ENCODE data around the gene CTNND2. TPM values are rescaled to one million over a fixed set of nuclear protein-coding genes. Genes with fewer than 3 reads are reported as not detected.

The CTNND2 gene
- total RNA-seq, 1 donor from 2014 or later: 40.0 TPM

DNA sequence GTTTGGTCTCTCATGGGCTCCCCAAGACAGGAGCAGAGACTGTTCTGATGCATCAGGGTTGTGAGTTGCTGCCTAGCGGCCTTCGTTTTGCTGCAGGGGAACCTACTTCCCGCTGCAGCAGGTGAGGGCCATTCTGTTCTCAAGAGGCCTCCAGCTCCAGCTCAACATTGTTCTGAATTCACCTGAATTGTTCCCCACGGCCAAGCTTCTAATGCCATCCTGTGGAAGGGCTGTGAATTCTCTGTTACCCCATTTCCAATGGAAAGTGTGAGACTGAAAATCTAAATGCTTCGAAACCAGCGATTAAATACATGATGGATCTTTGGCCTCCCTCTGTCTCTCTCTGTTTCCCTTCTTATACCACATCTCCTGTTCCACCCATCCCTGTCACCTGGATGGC, 794.1 kb downstream of the CTNND2 start:
- TF ChIP-seq, protein P1, sequence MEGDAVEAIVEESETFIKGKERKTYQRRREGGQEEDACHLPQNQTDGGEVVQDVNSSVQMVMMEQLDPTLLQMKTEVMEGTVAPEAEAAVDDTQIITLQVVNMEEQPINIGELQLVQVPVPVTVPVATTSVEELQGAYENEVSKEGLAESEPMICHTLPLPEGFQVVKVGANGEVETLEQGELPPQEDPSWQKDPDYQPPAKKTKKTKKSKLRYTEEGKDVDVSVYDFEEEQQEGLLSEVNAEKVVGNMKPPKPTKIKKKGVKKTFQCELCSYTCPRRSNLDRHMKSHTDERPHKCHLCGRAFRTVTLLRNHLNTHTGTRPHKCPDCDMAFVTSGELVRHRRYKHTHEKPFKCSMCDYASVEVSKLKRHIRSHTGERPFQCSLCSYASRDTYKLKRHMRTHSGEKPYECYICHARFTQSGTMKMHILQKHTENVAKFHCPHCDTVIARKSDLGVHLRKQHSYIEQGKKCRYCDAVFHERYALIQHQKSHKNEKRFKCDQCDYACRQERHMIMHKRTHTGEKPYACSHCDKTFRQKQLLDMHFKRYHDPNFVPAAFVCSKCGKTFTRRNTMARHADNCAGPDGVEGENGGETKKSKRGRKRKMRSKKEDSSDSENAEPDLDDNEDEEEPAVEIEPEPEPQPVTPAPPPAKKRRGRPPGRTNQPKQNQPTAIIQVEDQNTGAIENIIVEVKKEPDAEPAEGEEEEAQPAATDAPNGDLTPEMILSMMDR (conservative IDR thresholded peaks at IDR 0.05): no peak
- Mint-ChIP-seq H3K4me1 (peaks cover 19% of the 10 kb centered on the region), H3K27me3 (ENCODE audit: low read depth) (no peaks in the 10 kb centered on the region), H3K27ac (ENCODE audit: unreplicated experiment) (no peak overlapping the region), H3K9me3 (no peaks in the 10 kb centered on the region), H3K4me3 (no peak overlapping the region), H3K36me3 (ENCODE audit: low read depth) (no peaks in the 10 kb centered on the region)
- DNase-seq (ENCODE audit: low read depth, low spot score): no peak

DNA sequence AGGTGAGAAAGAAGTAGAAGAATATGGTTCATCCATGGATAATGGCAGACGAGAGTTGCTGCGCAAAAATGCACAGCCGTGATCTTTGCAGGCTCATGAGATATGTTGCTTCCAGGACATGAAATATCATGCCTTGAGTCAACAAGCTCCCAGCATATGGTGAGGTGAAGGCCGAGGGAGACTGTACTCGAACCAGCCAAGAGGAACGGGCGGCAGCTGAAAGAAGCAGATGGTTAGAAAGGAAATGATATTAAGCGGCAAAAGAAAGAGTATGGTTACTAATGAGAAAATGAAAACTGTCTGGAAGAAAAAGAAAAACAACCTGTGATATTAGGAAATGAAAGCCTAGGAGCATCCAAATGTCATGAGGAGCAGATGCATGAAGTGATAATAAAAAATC, 798.5 kb downstream of the CTNND2 start:
- no peaks in the 10 kb centered on the region for H3K36me3 Mint-ChIP-seq (ENCODE audit: low read depth)
- no peak overlapping the region for H3K27ac Mint-ChIP-seq (ENCODE audit: unreplicated experiment)
- TF ChIP-seq, protein P1 (conservative IDR thresholded peaks at IDR 0.05): no peak
- no peak for DNase-seq (ENCODE audit: low read depth, low spot score)
- no peaks in the 10 kb centered on the region for H3K9me3 Mint-ChIP-seq
- peaks cover 30% of the 10 kb centered on the region for H3K4me1 Mint-ChIP-seq
- no peaks in the 10 kb centered on the region for H3K27me3 Mint-ChIP-seq (ENCODE audit: low read depth)
- H3K4me3 Mint-ChIP-seq: no peak overlapping the region

DNA sequence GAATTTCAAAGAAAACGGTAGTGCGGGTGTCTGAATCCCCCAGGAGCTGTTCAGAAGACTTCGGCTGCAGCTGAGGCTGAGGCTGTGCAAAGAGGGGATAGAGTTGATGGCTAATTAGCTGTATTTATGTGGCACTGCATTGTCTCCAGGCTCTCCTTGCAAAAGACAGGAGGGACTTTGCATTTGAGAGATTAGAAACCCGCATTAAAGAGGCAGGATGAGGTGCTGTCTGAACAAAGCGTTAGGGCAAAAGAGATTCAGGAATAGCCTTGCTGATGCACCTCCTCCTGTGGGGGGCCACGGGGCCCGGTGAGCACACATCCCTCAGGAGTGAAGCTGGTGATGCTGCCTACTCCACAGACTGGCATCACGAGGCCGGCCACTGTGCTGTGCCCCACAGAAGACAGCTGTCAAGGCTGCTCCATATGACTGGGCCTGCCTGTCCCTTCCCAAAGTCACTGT, 799.6 kb downstream of the CTNND2 start:
- Mint-ChIP-seq H3K4me1 (peaks cover 38% of the 10 kb centered on the region), H3K27me3 (ENCODE audit: low read depth) (no peaks in the 10 kb centered on the region), H3K4me3 (no peak overlapping the region), H3K9me3 (no peaks in the 10 kb centered on the region), H3K27ac (ENCODE audit: unreplicated experiment) (peak overlapping the region; percentile 86), H3K36me3 (ENCODE audit: low read depth) (no peaks in the 10 kb centered on the region)
- no peak for DNase-seq (ENCODE audit: low read depth, low spot score)
- TF ChIP-seq, protein P1 (conservative IDR thresholded peaks at IDR 0.05): no peak

DNA sequence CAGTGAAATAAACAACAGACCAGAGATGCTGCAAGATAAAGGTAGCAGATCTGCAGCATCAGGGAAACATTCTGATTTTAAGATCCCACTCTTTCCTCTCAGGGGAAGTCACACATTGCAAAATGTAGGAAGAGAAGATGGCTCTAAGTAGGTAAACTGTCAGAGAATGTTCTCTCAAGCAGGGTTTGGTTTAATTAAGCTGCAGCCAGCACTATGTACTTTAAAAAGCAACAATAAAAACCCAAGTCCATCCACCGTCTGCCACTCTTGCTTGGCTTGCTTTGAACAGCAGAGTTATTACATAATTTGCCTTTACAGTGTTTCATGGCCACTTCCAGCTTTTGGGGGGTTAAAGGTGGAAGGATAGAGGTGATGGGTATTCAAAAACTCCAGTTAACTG, 800.0 kb downstream of the CTNND2 start:
- DNase-seq (ENCODE audit: low read depth, low spot score): no peak
- TF ChIP-seq, protein P1 (conservative IDR thresholded peaks at IDR 0.05): no peak
- Mint-ChIP-seq H3K36me3 (ENCODE audit: low read depth) (no peaks in the 10 kb centered on the region), H3K4me3 (no peak overlapping the region), H3K27me3 (ENCODE audit: low read depth) (no peaks in the 10 kb centered on the region), H3K27ac (ENCODE audit: unreplicated experiment) (peak overlapping the region; percentile 86), H3K4me1 (peaks cover 38% of the 10 kb centered on the region), H3K9me3 (no peaks in the 10 kb centered on the region)

DNA sequence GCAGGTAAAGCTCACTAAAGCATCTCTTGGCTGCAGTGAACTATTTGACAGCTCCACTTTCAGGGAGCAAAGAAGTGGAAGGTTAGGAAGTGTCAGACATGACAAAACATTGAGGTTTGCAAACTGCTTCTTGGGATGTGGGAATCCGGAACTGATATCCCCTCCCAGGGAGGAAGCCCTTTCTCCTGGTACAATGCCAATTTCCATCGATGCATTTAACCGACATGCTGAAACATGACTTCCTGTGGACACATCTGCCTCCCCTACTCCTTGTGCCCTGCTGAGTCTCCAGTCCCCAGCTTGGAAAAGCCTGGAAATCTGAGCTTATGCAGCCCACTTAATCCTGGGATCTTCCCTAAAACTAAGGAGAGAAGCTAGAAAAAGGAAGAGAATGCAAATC, 820.1 kb downstream of the CTNND2 start:
- Mint-ChIP-seq H3K27me3 (ENCODE audit: low read depth) (no peaks in the 10 kb centered on the region), H3K9me3 (peaks cover 5% of the 10 kb centered on the region), H3K27ac (ENCODE audit: unreplicated experiment) (no peak overlapping the region), H3K36me3 (ENCODE audit: low read depth) (peaks cover 16% of the 10 kb centered on the region), H3K4me3 (no peak overlapping the region), H3K4me1 (no peaks in the 10 kb centered on the region)
- DNase-seq (ENCODE audit: low read depth, low spot score): no peak
- TF ChIP-seq, protein P1 (conservative IDR thresholded peaks at IDR 0.05): no peak
